Motor neuron (in vitro differentiated cells): ENCODE results near the gene NIT1. TPM values are rescaled to one million over a fixed set of nuclear protein-coding genes. Genes with fewer than 3 reads are reported as not detected.

Source experiments
- ATAC-seq, 8 experiments: fragments of 200-7000 bp; cut with Tn5 transposase; replicated peaks in 6 of 8; 2 replicates each; pipeline ENCODE4 v1.8.0; 2021; ENCODE audit warnings: mild to moderate bottlenecking in 8 of 8, moderate library complexity in 8 of 8
- H3K27ac ChIP-seq, 2 donors: fragments of 250-450 bp; sonication (Bioruptor Pico); 2 replicates each; pipeline ENCODE4 v1.9.0; 2021; ENCODE audit warnings: antibody characterized with exemption in 2 of 2, mild to moderate bottlenecking in 2 of 2, moderate library complexity in 1 of 2
- H3K4me1 ChIP-seq, 2 donors: fragments of 250-450 bp; sonication (Bioruptor Pico); replicated peaks in 1 of 2; 2 replicates each; pipeline ENCODE4 v1.6.1; 2021; ENCODE audit warnings: antibody characterized with exemption in 2 of 2, mild to moderate bottlenecking in 2 of 2, moderate library complexity in 1 of 2
- H3K4me3 ChIP-seq, 5 donors: fragments of 250-450 bp; sonication (Bioruptor Pico); 2 replicates each; pipeline ENCODE4 v1.9.0; 2021; ENCODE audit warnings: antibody characterized with exemption in 5 of 5, mild to moderate bottlenecking in 5 of 5, moderate library complexity in 4 of 5
- WGBS, 10 experiments: fragments of 450-650 bp; shearing (Covaris generic); methylation state at CpG; one replicate each; pipeline ENCODE4 v1.0.0; 2022; 5-methylcytosine and 5-hydroxymethylcytosine counted together
- in situ Hi-C, 9 experiments: fragments of 400-800 bp; cut with MboI; loops; one replicate each; pipeline ENCODE4 v1.15.0; 2021; ENCODE audit warnings: low sequenced_read_pairs in 9 of 9, low pct_unique_long_range_greater_than_20kb in 2 of 9; ENCODE audit not compliant: unreplicated experiment in 9 of 9
- total RNA-seq, 8 experiments: library from RNA; unstranded; fragments of 300-600 nt; gene quantifications; 2 replicates each; pipeline versions ENCODE4 v1.2.3 to v1.2.4, GENCODE V29; 2022

NIT1 gene
- total RNA-seq, 8 experiments from 2014 or later = 27.7 to 59.0 (median 45.7) TPM

DNA sequence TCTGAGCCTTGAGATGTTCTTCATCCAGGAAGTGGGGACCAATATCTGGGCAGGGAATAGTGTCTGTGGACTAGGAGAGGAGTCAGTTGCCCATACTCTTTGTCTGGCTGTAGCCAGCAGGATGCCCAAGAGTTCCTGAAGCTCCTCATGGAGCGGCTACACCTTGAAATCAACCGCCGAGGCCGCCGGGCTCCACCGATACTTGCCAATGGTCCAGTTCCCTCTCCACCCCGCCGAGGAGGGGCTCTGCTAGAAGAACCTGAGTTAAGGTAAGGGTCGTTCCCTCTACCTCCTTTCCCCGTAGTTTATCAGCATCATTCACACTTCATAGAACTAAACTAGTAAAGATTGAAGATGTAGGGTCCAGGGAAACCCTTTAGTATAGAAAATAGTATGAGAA, 44.9 kb downstream of the NIT1 start:
- no peak for ATAC-seq
- peaks cover 17 to 22% of the 10 kb centered on the region in 2 donors for H3K4me1 ChIP-seq
- H3K4me3 ChIP-seq = no peak overlapping the region
- no peak overlapping the region for H3K27ac ChIP-seq
- in situ Hi-C loops = loop anchor here in 1 of 9 experiments (25.0 kb wide), 1 partner anchor 751 kb away; the partner anchor contains the start of gene VANGL2
- 73 to 100% (median 92%) methylated on average over 1 to 10 of the region's 10 CpGs; no CpG with 5 or more reads in 3 of the 10 experiments for WGBS, 10 experiments

DNA sequence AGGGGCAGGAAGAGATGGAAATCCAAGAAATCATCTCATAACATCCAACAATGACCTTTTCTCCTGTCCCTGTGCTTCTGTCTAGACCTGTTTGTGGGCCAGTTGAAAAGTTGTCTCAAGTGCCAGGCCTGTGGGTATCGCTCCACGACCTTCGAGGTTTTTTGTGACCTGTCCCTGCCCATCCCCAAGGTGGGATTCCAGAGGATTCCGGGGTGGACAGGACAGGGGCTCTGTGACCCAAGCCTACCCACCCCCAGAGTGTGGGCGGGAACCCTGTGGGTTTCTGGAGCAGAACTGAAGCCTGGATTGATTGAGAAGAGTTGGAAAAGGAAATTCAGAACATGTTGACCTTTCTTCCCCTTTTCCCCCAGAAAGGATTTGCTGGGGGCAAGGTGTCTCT, 45.9 kb downstream of the NIT1 start:
- no peak for ATAC-seq
- H3K27ac ChIP-seq = no peak overlapping the region
- in situ Hi-C loops = loop anchor here in 1 of 9 experiments (25.0 kb wide), 1 partner anchor 751 kb away; the partner anchor contains the start of gene VANGL2
- 77 to 100% (median 94%) methylated on average over 1 to 5 of the region's 5 CpGs; no CpG with 5 or more reads in 2 of the 10 experiments for WGBS, 10 experiments
- no peak overlapping the region for H3K4me3 ChIP-seq
- peaks cover 13 to 22% of the 10 kb centered on the region in 2 donors for H3K4me1 ChIP-seq

DNA sequence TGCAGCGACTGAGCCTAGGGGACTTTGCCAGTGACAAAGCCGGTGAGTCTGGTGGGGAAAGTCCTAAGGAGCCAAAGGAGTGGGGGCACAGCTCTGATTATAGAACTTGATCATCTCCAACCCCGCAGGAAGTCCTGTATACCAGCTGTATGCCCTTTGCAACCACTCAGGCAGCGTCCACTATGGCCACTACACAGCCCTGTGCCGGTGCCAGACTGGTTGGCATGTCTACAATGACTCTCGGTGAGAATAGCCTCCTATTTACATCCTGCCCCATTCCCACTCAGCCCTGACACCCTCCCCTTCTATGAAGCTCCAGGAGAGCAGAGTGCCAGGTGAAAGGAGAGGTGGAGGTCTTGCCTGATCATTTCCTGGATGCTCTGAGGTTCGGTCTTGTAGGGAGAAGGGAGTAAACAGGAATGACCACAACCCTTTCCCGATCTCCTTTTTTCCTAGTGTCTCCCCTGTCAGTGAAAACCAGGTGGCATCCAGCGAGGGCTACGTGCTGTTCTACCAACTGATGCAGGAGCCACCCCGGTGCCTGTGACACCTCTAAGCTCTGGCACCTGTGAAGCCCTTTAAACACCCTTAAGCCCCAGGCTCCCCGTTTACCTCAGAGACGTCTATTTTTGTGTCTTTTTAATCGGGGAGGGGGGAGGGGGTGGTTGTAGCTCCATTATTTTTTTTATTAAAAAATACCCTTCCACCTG, 47.2 kb downstream of the NIT1 start:
- Histone ChIP-seq H3K27ac (peak overlapping the region; percentile 76 to 84), H3K4me3 (peak overlapping the region; percentile 64 to 87 (median 72)), H3K4me1 (peaks cover 11 to 19% of the 10 kb centered on the region in 2 donors)
- in situ Hi-C loops = loop anchor here in 1 of 9 experiments (25.0 kb wide), 1 partner anchor 753 kb away; the partner anchor contains the start of gene VANGL2
- 69 to 100% (median 92%) methylated on average over 1 to 11 of the region's 14 CpGs; no CpG with 5 or more reads in 3 of the 10 experiments for WGBS, 10 experiments
- no peak for ATAC-seq

DNA sequence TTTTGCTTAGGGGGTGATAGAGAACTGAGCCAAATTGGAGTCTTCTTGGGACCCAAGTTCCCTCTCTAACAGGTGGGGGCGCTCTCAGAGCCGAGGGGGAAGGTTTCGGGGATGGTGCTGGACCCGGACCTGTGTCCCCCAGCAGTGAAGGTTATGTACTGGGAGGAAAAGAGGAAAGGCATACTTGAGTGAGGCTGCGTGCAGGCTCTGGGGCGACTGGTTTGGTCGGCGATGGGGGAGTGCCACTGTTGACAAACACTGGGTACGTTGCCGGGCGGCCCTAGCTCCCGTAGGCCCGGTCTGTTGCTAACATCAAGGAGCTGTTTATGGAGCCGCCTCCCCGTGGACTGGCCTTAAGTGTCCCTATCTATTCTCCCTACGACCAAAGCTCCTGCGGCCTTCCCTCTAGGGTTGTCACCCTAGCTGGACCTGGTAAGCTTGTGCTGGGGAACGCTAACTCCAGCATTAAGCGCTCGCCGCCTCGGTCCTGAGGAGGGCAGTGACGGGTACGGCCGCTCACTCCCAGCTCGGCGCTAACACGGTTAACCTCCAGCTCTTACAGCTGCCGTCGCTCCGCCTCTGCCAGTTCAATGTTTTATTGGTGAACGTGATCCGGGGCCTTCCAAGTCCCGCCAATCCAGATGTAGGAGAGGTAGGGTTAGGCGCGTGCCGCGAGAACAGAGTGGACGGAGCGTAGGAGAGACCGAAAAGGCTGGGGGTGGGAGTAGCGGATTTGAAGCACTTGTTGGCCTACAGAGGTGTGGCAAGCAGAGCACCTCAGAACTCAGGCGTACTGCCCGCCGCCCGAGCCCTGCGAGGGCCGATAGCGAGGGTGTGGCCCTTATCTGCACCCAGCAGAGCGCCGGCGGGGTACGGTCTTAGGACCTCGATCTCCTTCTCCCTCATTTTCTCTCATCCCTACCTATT, 48.1 kb downstream of the NIT1 start, which contains the start of gene PPOX:
Gene PPOX, plus strand, starts transcription at position 685 of the 927 bp plus-strand sequence. CDS start 422 bp downstream, outside the sequence.
- 0 to 2% (median 0%) methylated on average over 1 to 33 of the region's 54 CpGs; no CpG with 5 or more reads in 3 of the 10 experiments for WGBS, 10 experiments
- H3K4me3 ChIP-seq = peak within 1 kb of the TSS; percentile 64 to 87 (median 72)
- in situ Hi-C loops = loop anchor here in 1 of 9 experiments (25.0 kb wide), 1 partner anchor 754 kb away; the partner anchor contains the start of gene VANGL2
- H3K27ac ChIP-seq = peak within 1 kb of the TSS; percentile 76 to 84
- H3K4me1 ChIP-seq = peaks cover 7 to 13% of the 10 kb centered on the region in 2 donors
- ATAC-seq = peak; percentile 91 to 96 (median 94)

DNA sequence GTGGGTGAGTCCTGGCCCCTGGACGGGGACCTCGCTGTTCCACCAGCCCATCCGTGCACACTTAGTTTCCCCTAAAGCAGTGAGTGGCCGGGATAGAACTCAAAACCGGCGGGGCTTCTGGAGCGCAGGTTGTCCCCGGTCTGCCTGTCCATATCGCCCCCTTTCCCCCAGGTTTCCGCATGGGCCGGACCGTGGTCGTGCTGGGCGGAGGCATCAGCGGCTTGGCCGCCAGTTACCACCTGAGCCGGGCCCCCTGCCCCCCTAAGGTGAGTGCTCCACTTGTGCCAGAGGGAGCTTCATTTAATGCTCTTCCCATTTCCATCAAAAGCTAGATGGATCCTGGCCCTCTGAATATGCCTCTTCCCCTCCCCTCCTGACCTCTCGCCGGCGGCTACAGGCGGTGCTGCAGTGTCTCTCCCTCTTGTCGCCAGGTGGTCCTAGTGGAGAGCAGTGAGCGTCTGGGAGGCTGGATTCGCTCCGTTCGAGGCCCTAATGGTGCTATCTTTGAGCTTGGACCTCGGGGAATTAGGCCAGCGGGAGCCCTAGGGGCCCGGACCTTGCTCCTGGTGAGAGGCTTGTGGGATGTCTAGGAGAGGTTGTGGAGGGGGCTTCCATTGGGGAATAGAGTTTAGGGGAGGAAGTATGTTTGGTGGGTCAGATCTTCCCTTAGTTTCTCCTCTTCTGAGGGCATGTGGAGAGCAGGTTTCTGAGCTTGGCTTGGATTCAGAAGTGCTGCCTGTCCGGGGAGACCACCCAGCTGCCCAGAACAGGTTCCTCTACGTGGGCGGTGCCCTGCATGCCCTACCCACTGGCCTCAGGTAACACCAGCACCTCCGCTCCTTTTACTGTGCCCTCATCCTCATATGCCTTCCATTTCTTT, 49.0 kb downstream of the NIT1 start:
- in situ Hi-C loops = loop anchor here in 1 of 9 experiments (25.0 kb wide), 1 partner anchor 755 kb away; the partner anchor contains the start of gene VANGL2
- peak overlapping the region; percentile 64 to 87 (median 72) for H3K4me3 ChIP-seq
- H3K4me1 ChIP-seq = peaks cover 7 to 13% of the 10 kb centered on the region in 2 donors
- WGBS, 10 experiments = 2 to 70% (median 15%) methylated on average over 4 to 21 of the region's 33 CpGs; no CpG with 5 or more reads in 1 of the 10 experiments
- peak overlapping the region; percentile 58 to 75 for H3K27ac ChIP-seq
- ATAC-seq = peak in 3 of 8 experiments; percentile 0 to 1 (median 1)

DNA sequence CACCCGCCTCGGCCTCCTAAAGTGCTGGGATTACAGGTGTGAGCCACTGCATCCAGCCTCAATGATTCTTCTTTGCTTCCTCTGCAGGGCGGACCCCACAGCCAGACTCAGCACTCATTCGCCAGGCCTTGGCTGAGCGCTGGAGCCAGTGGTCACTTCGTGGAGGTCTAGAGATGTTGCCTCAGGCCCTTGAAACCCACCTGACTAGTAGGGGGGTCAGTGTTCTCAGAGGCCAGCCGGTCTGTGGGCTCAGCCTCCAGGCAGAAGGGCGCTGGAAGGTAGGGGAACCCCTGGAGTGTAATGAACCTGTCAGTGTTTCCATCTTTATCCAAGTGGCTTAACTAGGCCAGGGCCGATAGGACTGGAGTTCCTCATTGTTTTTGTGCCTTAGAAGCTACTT, 51.0 kb downstream of the NIT1 start:
- WGBS, 10 experiments = 93 to 100% (median 97%) methylated on average over 1 to 9 of the region's 9 CpGs; no CpG with 5 or more reads in 5 of the 10 experiments
- Histone ChIP-seq H3K4me3 (no peak overlapping the region), H3K4me1 (peaks cover 7 to 13% of the 10 kb centered on the region in 2 donors), H3K27ac (no peak overlapping the region)
- in situ Hi-C loops = loop anchor here in 1 of 9 experiments (25.0 kb wide), 1 partner anchor 757 kb away; the partner anchor contains the start of gene VANGL2
- ATAC-seq = no peak

Other genes starting within 250 kb of the NIT1 start
- gene ITLN1, start 232.9 kb upstream of the NIT1 start, total RNA-seq = 1 to 10 TPM in 1 of 8 experiments, under 1 TPM in 2, not detected in 5; 0.17 to 1.3 (median 0.57) TPM
- gene ITLN2, start 163.3 kb upstream of the NIT1 start, total RNA-seq = 1 to 10 TPM in 1 of 8 experiments, under 1 TPM in 4, not detected in 3; 0.29 to 1.8 (median 0.83) TPM
- 10 to 100 TPM in 1 of 8 experiments, 1 to 10 TPM in 7; 1.4 to 14.5 (median 5.2) TPM for gene F11R, start 97.0 kb upstream of the NIT1 start, total RNA-seq
- 10 to 100 TPM in 1 of 8 experiments, 1 to 10 TPM in 4, under 1 TPM in 1, not detected in 2; 0.46 to 13.4 (median 1.9) TPM for gene TSTD1, start 79.1 kb upstream of the NIT1 start, total RNA-seq
- 100 to 1,000 TPM in 3 of 8 experiments, 10 to 100 TPM in 5; 60.3 to 156 (median 85.6) TPM for gene USF1, start 72.1 kb upstream of the NIT1 start, total RNA-seq
- gene ARHGAP30, start 48.2 kb upstream of the NIT1 start, total RNA-seq = 1 to 10 TPM in 5 of 8 experiments, under 1 TPM in 3; 0.64 to 2.8 (median 1.3) TPM
- gene NECTIN4, start 28.5 kb upstream of the NIT1 start, total RNA-seq = 10 to 100 TPM in 1 of 8 experiments, 1 to 10 TPM in 2, under 1 TPM in 4, not detected in 1; 0.14 to 29.1 (median 0.85) TPM
- 10 to 100 TPM in 5 of 8 experiments, 1 to 10 TPM in 2, not detected in 1; 1.5 to 38.5 (median 30.0) TPM for gene KLHDC9, start 19.7 kb upstream of the NIT1 start, total RNA-seq
- 100 to 1,000 TPM in 7 of 8 experiments, 10 to 100 TPM in 1; 99.1 to 356 (median 197) TPM for gene PFDN2, start 68 bp upstream of the NIT1 start, total RNA-seq
- 10 to 100 TPM; 12.6 to 34.4 (median 23.0) TPM for gene DEDD, start 14.6 kb downstream of the NIT1 start, total RNA-seq
- 100 to 1,000 TPM in 2 of 8 experiments, 10 to 100 TPM in 6; 49.7 to 124 (median 91.4) TPM for gene UFC1, start 35.9 kb downstream of the NIT1 start, total RNA-seq
- gene USP21, start 41.4 kb downstream of the NIT1 start, total RNA-seq = 10 to 100 TPM; 11.2 to 30.4 (median 22.8) TPM
- gene PPOX, start 48.3 kb downstream of the NIT1 start, total RNA-seq = 10 to 100 TPM; 18.4 to 86.8 (median 39.6) TPM
- 10 to 100 TPM; 32.2 to 50.4 (median 39.9) TPM for gene B4GALT3, start 59.4 kb downstream of the NIT1 start, total RNA-seq
- gene ADAMTS4, start 80.9 kb downstream of the NIT1 start, total RNA-seq = 10 to 100 TPM in 3 of 8 experiments, 1 to 10 TPM in 3, under 1 TPM in 2; 0.33 to 18.5 (median 2.3) TPM
- gene NDUFS2, start 84.3 kb downstream of the NIT1 start, total RNA-seq = 100 to 1,000 TPM in 7 of 8 experiments, 10 to 100 TPM in 1; 87.8 to 151 (median 125) TPM
- gene FCER1G, start 97.2 kb downstream of the NIT1 start, total RNA-seq = 1 to 10 TPM in 1 of 8 experiments, under 1 TPM in 1, not detected in 6; 0.75 to 1.4 TPM
- 1 to 10 TPM in 1 of 8 experiments, not detected in 7; 2.3 TPM for gene APOA2, start 105.5 kb downstream of the NIT1 start, total RNA-seq
- gene TOMM40L, start 108.0 kb downstream of the NIT1 start, total RNA-seq = 10 to 100 TPM in 7 of 8 experiments, 1 to 10 TPM in 1; 5.1 to 24.3 (median 17.3) TPM
- gene NR1I3, start 120.1 kb downstream of the NIT1 start, total RNA-seq = 1 to 10 TPM; 1.2 to 6.1 (median 3.7) TPM
- 1 to 10 TPM in 2 of 8 experiments, under 1 TPM in 5, not detected in 1; 0.32 to 3.9 (median 0.59) TPM for gene PCP4L1, start 140.6 kb downstream of the NIT1 start, total RNA-seq
- gene MPZ, start 191.9 kb downstream of the NIT1 start, total RNA-seq = 1 to 10 TPM; 1.0 to 8.7 (median 2.2) TPM
- gene SDHC, start 196.3 kb downstream of the NIT1 start, total RNA-seq = 100 to 1,000 TPM in 4 of 8 experiments, 10 to 100 TPM in 4; 24.6 to 179 (median 77.7) TPM
- gene CFAP126, start 249.8 kb downstream of the NIT1 start, total RNA-seq = 100 to 1,000 TPM in 1 of 8 experiments, 1 to 10 TPM in 1, not detected in 6; 4.6 to 128 TPM